Measurements from ENCODE around the gene HMGN5.

The HMGN5 gene

GRCh38 chrX:81114757-81115156 lies 87.0 kb downstream of the HMGN5 start:
- DNase-seq = no peak

GRCh38 chrX:81110286-81110685 lies 91.4 kb downstream of the HMGN5 start:
- DNase-seq = no peak

DNA sequence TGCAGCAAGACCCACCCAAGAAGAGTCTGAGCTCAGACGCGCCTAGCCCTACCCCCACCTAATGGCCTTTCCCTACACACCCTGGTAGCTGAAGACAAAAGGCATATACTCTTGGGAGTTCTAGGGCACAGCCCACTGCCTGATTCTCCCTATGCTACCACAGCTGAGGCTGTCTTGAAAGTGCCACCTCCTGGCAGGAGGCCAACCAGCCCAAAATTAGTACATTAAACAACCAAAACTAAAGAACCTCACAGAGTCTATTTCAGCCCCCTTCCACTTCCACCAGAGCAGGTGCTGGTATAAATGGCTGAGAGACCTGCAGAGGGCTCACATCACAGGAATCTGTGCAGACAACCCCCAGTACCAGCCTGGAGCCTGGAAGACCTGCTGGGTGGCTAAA lies 119.1 kb downstream of the HMGN5 start:
- DNase-seq = no peak

Measured in NCI-H446 treated with DMSO at 0.1 percent for 48 hours (cell line).